ENCODE results near the gene PTGS1.

The PTGS1 gene

DNA sequence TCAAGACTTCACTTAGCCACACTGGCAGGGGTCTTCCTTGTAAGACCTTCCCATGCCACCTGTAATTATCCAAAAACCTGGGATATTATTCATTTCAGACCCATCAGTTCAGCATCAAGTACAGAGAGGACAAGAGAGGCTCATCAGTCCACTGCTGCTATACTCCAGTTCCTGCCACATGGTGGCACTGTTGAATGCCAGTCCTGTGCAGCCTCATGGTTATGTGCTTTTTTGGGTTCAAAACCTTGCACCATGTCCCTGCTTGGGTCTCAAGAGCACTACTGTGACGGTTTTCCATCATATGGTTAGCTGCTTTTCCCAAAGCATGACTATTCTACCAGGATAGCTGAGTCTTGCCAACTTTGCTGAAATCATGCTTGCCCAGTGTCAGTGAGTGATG, 8.5 kb downstream of the PTGS1 start:
- peak; percentile 14 to 52 (median 50) for DNase-seq
- CTCF ChIA-PET = interaction anchor here (1.1 to 2.5 kb wide), 3 partner anchors 11 to 442 kb away, joined by 3 to 10 read pairs (median 4); no protein-coding TSS in a partner anchor
- WGBS (ENCODE audit: insufficient coverage) = 100% methylated on average over 1 of the region's 1 CpG

DNA sequence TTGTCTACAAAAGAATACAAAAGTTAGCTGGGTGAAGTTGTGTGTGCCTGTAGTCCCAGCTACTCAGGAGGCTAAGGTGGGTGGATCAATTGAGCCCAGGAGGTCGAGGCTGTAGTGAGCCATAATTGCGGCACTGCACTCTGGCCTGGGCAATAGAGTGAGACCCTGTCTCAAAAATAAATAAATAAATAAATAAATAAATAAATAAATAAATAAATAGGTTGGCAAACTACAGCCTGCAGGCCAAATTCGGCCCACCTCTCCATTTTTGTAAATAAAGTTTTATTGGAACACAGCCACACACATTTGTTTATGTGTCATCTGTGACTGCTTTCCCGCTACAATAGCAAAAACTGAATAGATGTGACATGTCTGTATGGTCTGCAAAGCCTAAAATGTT, 9.5 kb downstream of the PTGS1 start:
- WGBS (ENCODE audit: insufficient coverage) = 100% methylated on average over 2 of the region's 4 CpGs
- ChIA-PET POLR2A (no interaction called here), CTCF (interaction anchor here (2.5 kb wide), 1 partner anchor 10 kb away, joined by 10 read pairs; no protein-coding TSS in a partner anchor)
- peaks cover 0 to 33% (median 30%) of the 10 kb centered on the region in 4 experiments for H3K4me1 ChIP-seq (ENCODE audit: control extremely low read depth in 1 of 4, control insufficient read depth in 4 of 4, insufficient read depth in 4 of 4, low read length in 3 of 4)
- H3K9me3 ChIP-seq (ENCODE audit: control extremely low read depth in 1 of 5, control insufficient read depth in 4 of 5, insufficient read depth in 2 of 5, low read depth in 1 of 5, low read length in 4 of 5) = peaks cover 0 to 9% (median 0%) of the 10 kb centered on the region in 5 experiments
- H3K27me3 ChIP-seq (replicated peaks in 2 of 5; ENCODE audit: control insufficient read depth in 4 of 5, insufficient read depth in 5 of 5, low read length in 4 of 5) = no peaks in the 10 kb centered on the region
- H3K27ac ChIP-seq (ENCODE audit: insufficient read depth in 1 of 2, low read depth in 1 of 2, low read length in 2 of 2, poor library complexity in 1 of 2, severe bottlenecking in 2 of 2) = no peak overlapping the region
- peaks cover 3 to 53% (median 36%) of the 10 kb centered on the region in 4 experiments for H3K36me3 ChIP-seq (ENCODE audit: control insufficient read depth in 4 of 4, insufficient read depth in 4 of 4, low read length in 3 of 4)
- H3K4me3 ChIP-seq (ENCODE audit: control insufficient read depth in 1 of 7, extremely low read depth in 1 of 7, insufficient read depth in 4 of 7, low read depth in 2 of 7, low read length in 6 of 7) = no peak overlapping the region
- no peak for DNase-seq

More for the DNA sequence above, 8.5 kb downstream of the PTGS1 start:
- peaks cover 0 to 43% (median 34%) of the 10 kb centered on the region in 4 experiments for H3K4me1 ChIP-seq (ENCODE audit: control extremely low read depth in 1 of 4, control insufficient read depth in 4 of 4, insufficient read depth in 4 of 4, low read length in 3 of 4)
- peaks cover 0 to 9% (median 0%) of the 10 kb centered on the region in 5 experiments for H3K9me3 ChIP-seq (ENCODE audit: control extremely low read depth in 1 of 5, control insufficient read depth in 4 of 5, insufficient read depth in 2 of 5, low read depth in 1 of 5, low read length in 4 of 5)
- H3K36me3 ChIP-seq (ENCODE audit: control insufficient read depth in 4 of 4, insufficient read depth in 4 of 4, low read length in 3 of 4) = peaks cover 3 to 45% (median 31%) of the 10 kb centered on the region in 4 experiments
- H3K27ac ChIP-seq (ENCODE audit: insufficient read depth in 1 of 2, low read depth in 1 of 2, low read length in 2 of 2, poor library complexity in 1 of 2, severe bottlenecking in 2 of 2) = no peak overlapping the region
- POLR2A ChIA-PET = no interaction called here
- H3K4me3 ChIP-seq (ENCODE audit: control insufficient read depth in 1 of 7, extremely low read depth in 1 of 7, insufficient read depth in 4 of 7, low read depth in 2 of 7, low read length in 6 of 7) = no peak overlapping the region
- H3K27me3 ChIP-seq (replicated peaks in 2 of 5; ENCODE audit: control insufficient read depth in 4 of 5, insufficient read depth in 5 of 5, low read length in 4 of 5) = no peaks in the 10 kb centered on the region

DNA sequence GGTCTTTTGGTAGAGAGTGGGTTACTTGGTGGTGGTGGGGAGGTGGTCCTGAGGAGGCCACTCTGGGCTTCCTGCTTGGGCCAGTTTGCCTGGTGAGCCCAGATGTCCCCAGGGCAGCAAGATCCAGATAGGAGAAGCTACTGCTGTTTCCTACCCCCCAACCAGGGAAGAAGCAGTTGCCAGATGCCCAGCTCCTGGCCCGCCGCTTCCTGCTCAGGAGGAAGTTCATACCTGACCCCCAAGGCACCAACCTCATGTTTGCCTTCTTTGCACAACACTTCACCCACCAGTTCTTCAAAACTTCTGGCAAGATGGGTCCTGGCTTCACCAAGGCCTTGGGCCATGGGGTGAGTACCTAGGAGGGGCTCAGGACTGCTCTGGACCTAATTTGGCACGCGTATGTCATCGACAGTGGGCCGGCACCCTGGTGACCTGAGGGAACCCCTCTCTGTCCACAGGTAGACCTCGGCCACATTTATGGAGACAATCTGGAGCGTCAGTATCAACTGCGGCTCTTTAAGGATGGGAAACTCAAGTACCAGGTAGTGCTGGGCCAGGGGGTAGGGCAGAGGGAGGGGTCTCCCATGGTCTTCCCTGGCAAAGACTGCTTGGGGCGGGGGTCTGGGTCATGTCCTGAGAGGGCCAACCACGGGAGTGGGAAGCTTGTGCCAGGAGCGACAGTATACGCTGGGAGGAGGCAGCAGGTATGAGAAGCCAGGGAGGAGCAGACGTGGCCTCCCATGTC, 10.6 kb downstream of the PTGS1 start:
- Histone ChIP-seq H3K4me1 (ENCODE audit: control extremely low read depth in 1 of 4, control insufficient read depth in 4 of 4, insufficient read depth in 4 of 4, low read length in 3 of 4) (peaks cover 0 to 23% (median 19%) of the 10 kb centered on the region in 4 experiments), H3K27ac (ENCODE audit: insufficient read depth in 1 of 2, low read depth in 1 of 2, low read length in 2 of 2, poor library complexity in 1 of 2, severe bottlenecking in 2 of 2) (no peak overlapping the region), H3K9me3 (ENCODE audit: control extremely low read depth in 1 of 5, control insufficient read depth in 4 of 5, insufficient read depth in 2 of 5, low read depth in 1 of 5, low read length in 4 of 5) (peaks cover 0 to 9% (median 0%) of the 10 kb centered on the region in 5 experiments), H3K36me3 (ENCODE audit: control insufficient read depth in 4 of 4, insufficient read depth in 4 of 4, low read length in 3 of 4) (peaks cover 3 to 60% (median 41%) of the 10 kb centered on the region in 4 experiments), H3K27me3 (replicated peaks in 2 of 5; ENCODE audit: control insufficient read depth in 4 of 5, insufficient read depth in 5 of 5, low read length in 4 of 5) (no peaks in the 10 kb centered on the region), H3K4me3 (ENCODE audit: control insufficient read depth in 1 of 7, extremely low read depth in 1 of 7, insufficient read depth in 4 of 7, low read depth in 2 of 7, low read length in 6 of 7) (peak overlapping the region in 1 of 7 experiments; percentile 3)
- 100% methylated on average over 10 of the region's 14 CpGs for WGBS (ENCODE audit: insufficient coverage)
- ChIA-PET POLR2A (no interaction called here), CTCF (interaction anchor here (1.6 to 2.5 kb wide), 2 partner anchors 9 to 83 kb away, joined by 4 to 10 read pairs; no protein-coding TSS in a partner anchor)
- DNase-seq = no peak

DNA sequence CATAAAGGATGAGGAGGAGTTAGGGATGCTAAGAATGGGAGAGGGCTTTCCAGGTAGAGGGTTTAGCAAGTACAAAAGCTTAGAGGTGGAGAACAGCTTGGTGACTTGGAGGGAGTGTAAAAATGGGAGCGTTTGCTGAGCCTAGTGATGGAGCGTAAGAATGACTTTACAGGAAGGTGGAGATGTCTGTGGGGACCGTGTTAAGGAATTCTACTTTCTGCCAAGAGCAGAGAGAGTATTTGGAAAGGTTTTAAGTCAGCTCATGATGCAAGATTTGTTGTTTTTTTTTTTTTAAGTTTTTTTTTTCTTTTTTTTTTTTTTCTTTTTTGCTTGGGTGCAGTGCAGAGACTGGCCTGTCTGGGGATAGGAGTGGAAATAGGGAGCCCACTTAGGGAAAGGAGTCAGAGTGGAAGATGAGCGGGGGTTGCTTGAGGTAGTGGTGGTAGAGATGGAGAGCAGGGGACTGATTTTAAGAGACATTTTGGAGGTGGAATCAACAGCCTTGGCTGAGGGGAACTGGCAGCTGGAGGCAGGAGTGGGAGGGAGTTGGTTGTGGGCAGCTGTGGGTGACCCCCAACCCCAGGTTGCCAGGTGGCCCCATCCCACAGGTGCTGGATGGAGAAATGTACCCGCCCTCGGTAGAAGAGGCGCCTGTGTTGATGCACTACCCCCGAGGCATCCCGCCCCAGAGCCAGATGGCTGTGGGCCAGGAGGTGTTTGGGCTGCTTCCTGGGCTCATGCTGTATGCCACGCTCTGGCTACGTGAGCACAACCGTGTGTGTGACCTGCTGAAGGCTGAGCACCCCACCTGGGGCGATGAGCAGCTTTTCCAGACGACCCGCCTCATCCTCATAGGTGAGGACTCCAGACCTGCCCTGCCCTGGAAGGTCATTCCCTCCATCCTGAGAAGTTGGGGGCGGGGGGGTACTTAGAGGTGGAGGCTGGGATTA, 12.4 kb downstream of the PTGS1 start:
- peaks cover 0 to 9% (median 0%) of the 10 kb centered on the region in 5 experiments for H3K9me3 ChIP-seq (ENCODE audit: control extremely low read depth in 1 of 5, control insufficient read depth in 4 of 5, insufficient read depth in 2 of 5, low read depth in 1 of 5, low read length in 4 of 5)
- peaks cover 0 to 5% (median 2%) of the 10 kb centered on the region in 4 experiments for H3K4me1 ChIP-seq (ENCODE audit: control extremely low read depth in 1 of 4, control insufficient read depth in 4 of 4, insufficient read depth in 4 of 4, low read length in 3 of 4)
- no peak overlapping the region for H3K4me3 ChIP-seq (ENCODE audit: control insufficient read depth in 1 of 7, extremely low read depth in 1 of 7, insufficient read depth in 4 of 7, low read depth in 2 of 7, low read length in 6 of 7)
- peaks cover 3 to 73% (median 50%) of the 10 kb centered on the region in 4 experiments for H3K36me3 ChIP-seq (ENCODE audit: control insufficient read depth in 4 of 4, insufficient read depth in 4 of 4, low read length in 3 of 4)
- 97% methylated on average over 12 of the region's 16 CpGs for WGBS (ENCODE audit: insufficient coverage)
- no peaks in the 10 kb centered on the region for H3K27me3 ChIP-seq (replicated peaks in 2 of 5; ENCODE audit: control insufficient read depth in 4 of 5, insufficient read depth in 5 of 5, low read length in 4 of 5)
- DNase-seq = no peak
- CTCF ChIA-PET = interaction anchor here (0.6 to 1.7 kb wide), 5 partner anchors 21 to 1099 kb away, joined by 3 to 4 read pairs (median 3); no protein-coding TSS in a partner anchor
- POLR2A ChIA-PET = no interaction called here
- no peak overlapping the region for H3K27ac ChIP-seq (ENCODE audit: insufficient read depth in 1 of 2, low read depth in 1 of 2, low read length in 2 of 2, poor library complexity in 1 of 2, severe bottlenecking in 2 of 2)

DNA sequence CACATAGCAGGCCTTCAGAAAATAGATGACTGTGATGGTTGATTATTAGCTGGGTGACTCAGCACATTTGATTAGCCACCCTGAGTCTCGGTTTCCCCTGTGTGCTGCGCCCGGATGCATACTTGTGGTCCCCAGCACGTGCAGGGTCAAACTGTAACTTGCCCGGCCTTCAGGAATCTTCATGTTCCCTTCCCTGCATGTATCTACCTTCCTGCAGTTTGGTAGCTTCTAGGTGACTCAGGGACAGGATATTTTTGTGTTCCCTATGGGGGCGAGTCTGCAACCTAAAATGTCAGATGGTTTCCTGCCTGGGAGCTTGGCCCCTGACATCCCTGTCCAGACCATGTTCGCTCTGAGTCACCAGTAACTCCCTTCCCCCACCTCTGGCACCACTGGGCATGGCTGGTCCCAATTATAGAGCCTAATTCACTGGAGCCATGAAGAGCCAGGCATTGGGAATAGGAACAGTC, 13.2 kb downstream of the PTGS1 start:
- Histone ChIP-seq H3K4me1 (ENCODE audit: control extremely low read depth in 1 of 4, control insufficient read depth in 4 of 4, insufficient read depth in 4 of 4, low read length in 3 of 4) (peaks cover 0 to 1% (median 0%) of the 10 kb centered on the region in 4 experiments), H3K9me3 (ENCODE audit: control extremely low read depth in 1 of 5, control insufficient read depth in 4 of 5, insufficient read depth in 2 of 5, low read depth in 1 of 5, low read length in 4 of 5) (peaks cover 0 to 9% (median 0%) of the 10 kb centered on the region in 5 experiments), H3K4me3 (ENCODE audit: control insufficient read depth in 1 of 7, extremely low read depth in 1 of 7, insufficient read depth in 4 of 7, low read depth in 2 of 7, low read length in 6 of 7) (no peak overlapping the region), H3K36me3 (ENCODE audit: control insufficient read depth in 4 of 4, insufficient read depth in 4 of 4, low read length in 3 of 4) (peaks cover 3 to 70% (median 48%) of the 10 kb centered on the region in 4 experiments), H3K27ac (ENCODE audit: insufficient read depth in 1 of 2, low read depth in 1 of 2, low read length in 2 of 2, poor library complexity in 1 of 2, severe bottlenecking in 2 of 2) (no peak overlapping the region), H3K27me3 (replicated peaks in 2 of 5; ENCODE audit: control insufficient read depth in 4 of 5, insufficient read depth in 5 of 5, low read length in 4 of 5) (no peaks in the 10 kb centered on the region)
- WGBS (ENCODE audit: insufficient coverage) = 91% methylated on average over 6 of the region's 7 CpGs
- no peak for DNase-seq
- ChIA-PET CTCF (interaction anchor here (0.6 to 1.7 kb wide), 3 partner anchors 20 to 1098 kb away, joined by 3 read pairs; no protein-coding TSS in a partner anchor), POLR2A (no interaction called here)

DNA sequence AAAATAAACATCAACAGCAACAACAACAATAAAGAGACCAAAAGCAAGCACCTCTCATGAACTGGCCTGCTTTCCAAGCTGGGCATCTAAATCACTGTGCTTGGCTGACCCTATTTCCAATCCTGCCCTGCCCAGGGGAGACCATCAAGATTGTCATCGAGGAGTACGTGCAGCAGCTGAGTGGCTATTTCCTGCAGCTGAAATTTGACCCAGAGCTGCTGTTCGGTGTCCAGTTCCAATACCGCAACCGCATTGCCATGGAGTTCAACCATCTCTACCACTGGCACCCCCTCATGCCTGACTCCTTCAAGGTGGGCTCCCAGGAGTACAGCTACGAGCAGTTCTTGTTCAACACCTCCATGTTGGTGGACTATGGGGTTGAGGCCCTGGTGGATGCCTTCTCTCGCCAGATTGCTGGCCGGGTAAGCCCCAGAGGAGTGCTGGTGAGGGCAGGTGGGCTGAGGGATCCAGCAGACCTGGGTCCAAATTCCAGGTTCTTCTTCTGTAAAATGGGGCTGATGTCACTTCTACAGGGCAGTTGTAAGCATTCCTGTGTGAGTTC, 15.6 kb downstream of the PTGS1 start:
- no peaks in the 10 kb centered on the region for H3K9me3 ChIP-seq (ENCODE audit: control extremely low read depth in 1 of 5, control insufficient read depth in 4 of 5, insufficient read depth in 2 of 5, low read depth in 1 of 5, low read length in 4 of 5)
- peaks cover 0 to 17% (median 13%) of the 10 kb centered on the region in 4 experiments for H3K4me1 ChIP-seq (ENCODE audit: control extremely low read depth in 1 of 4, control insufficient read depth in 4 of 4, insufficient read depth in 4 of 4, low read length in 3 of 4)
- peaks cover 0 to 60% (median 37%) of the 10 kb centered on the region in 4 experiments for H3K36me3 ChIP-seq (ENCODE audit: control insufficient read depth in 4 of 4, insufficient read depth in 4 of 4, low read length in 3 of 4)
- POLR2A ChIA-PET = no interaction called here
- no peak for DNase-seq
- CTCF ChIA-PET = interaction anchor here (1.3 kb wide), 1 partner anchor 262 kb away, joined by 3 read pairs; no protein-coding TSS in a partner anchor
- no peak overlapping the region for H3K4me3 ChIP-seq (ENCODE audit: control insufficient read depth in 1 of 7, extremely low read depth in 1 of 7, insufficient read depth in 4 of 7, low read depth in 2 of 7, low read length in 6 of 7)
- H3K27ac ChIP-seq (ENCODE audit: insufficient read depth in 1 of 2, low read depth in 1 of 2, low read length in 2 of 2, poor library complexity in 1 of 2, severe bottlenecking in 2 of 2) = no peak overlapping the region
- 95% methylated on average over 5 of the region's 8 CpGs for WGBS (ENCODE audit: insufficient coverage)
- no peaks in the 10 kb centered on the region for H3K27me3 ChIP-seq (replicated peaks in 2 of 5; ENCODE audit: control insufficient read depth in 4 of 5, insufficient read depth in 5 of 5, low read length in 4 of 5)
